SK-N-SH (cell line): ENCODE measurements around the gene SUSD3. TPM values are rescaled to one million over a fixed set of nuclear protein-coding genes. Genes with fewer than 3 reads are reported as not detected.

Experiments
- CTCF ChIA-PET: fragments of 300-600, 350-600 bp; formaldehyde crosslinking; extraction: SDS; loops from one replicate; lab custom pipeline; 2021; lab: Yijun Ruan, JAX
- POLR2A ChIA-PET: fragments of 350-600 bp; sonication (Branson Sonifier 250); formaldehyde crosslinking; extraction: SDS; loops from one replicate; lab custom pipeline; 2020; ENCODE audit warnings: antibody characterized with exemption, inconsistent platforms; lab: Yijun Ruan, JAX
- DNase-seq: peaks from one replicate; pipeline ENCODE4 v3.0.0; 2012
- H2AFZ ChIP-seq: fragments of 200-600 bp; sonication (generic); 2 replicates; pipeline ENCODE4 v1.8.1; 2016; ENCODE audit warnings: antibody characterized with exemption, mild to moderate bottlenecking, low read depth
- H3F3A ChIP-seq: fragments of 200-600 bp; sonication (generic); replicated peaks from 2 replicates; pipeline ENCODE3; 2016; ENCODE audit warnings: antibody characterized with exemption, mild to moderate bottlenecking; ENCODE audit not compliant: insufficient read depth
- H3K27ac ChIP-seq, 2 experiments: fragments of 200-500 bp in 1 of 2; fragments of 200-600 bp in 1 of 2; sonication (Bioruptor generic) in 1 of 2; sonication (generic), shearing (Covaris generic) in 1 of 2; 2 replicates each; pipeline versions ENCODE4 v1.5.1 to v1.6.1; 2014 to 2016; ENCODE audit warnings: low read depth in 2 of 2, inconsistent platforms in 1 of 2, low read length in 1 of 2, mild to moderate bottlenecking in 1 of 2, mixed read lengths in 1 of 2
- H3K27me3 ChIP-seq: fragments of 200-600 bp; sonication (generic), shearing (Covaris generic); 2 replicates; pipeline ENCODE4 v1.6.1; 2016; ENCODE audit warnings: mixed run types; ENCODE audit not compliant: insufficient read depth
- H3K36me3 ChIP-seq, 2 experiments: fragments of 200-500 bp in 1 of 2; fragments of 200-600 bp in 1 of 2; sonication (Bioruptor generic) in 1 of 2; sonication (generic) in 1 of 2; replicated peaks in 1 of 2; 2 replicates each; pipeline versions ENCODE3 to v1.5.1; 2014 to 2016; ENCODE audit warnings: low read length in 1 of 2, mild to moderate bottlenecking in 1 of 2; ENCODE audit not compliant: insufficient read depth in 2 of 2, control insufficient read depth in 1 of 2
- H3K4me1 ChIP-seq, 2 experiments: fragments of 200-500 bp in 1 of 2; fragments of 200-600 bp in 1 of 2; sonication (Bioruptor generic) in 1 of 2; sonication (generic), shearing (Covaris generic) in 1 of 2; 2 replicates each; pipeline versions ENCODE4 v1.5.1 to v1.6.1; 2014 to 2016; ENCODE audit warnings: low read depth in 1 of 2, low read length in 1 of 2, mixed run types in 1 of 2; ENCODE audit not compliant: insufficient read depth in 2 of 2, control insufficient read depth in 1 of 2
- H3K4me2 ChIP-seq: fragments of 200-600 bp; sonication (generic), shearing (Covaris generic); 2 replicates; pipeline ENCODE4 v1.6.1; 2017; ENCODE audit warnings: mixed run types
- H3K4me3 ChIP-seq, 2 experiments: fragments of 200-500 bp in 1 of 2; fragments of 200-600 bp in 1 of 2; sonication (Bioruptor generic) in 1 of 2; sonication (generic), shearing (Covaris generic) in 1 of 2; 2 replicates each; pipeline versions ENCODE4 v1.5.1 to v1.8.1; 2014 to 2016; ENCODE audit warnings: low read depth in 2 of 2, inconsistent platforms in 1 of 2, low read length in 1 of 2, mild to moderate bottlenecking in 1 of 2, mixed read lengths in 1 of 2, moderate library complexity in 1 of 2
- H3K79me2 ChIP-seq: fragments of 200-600 bp; sonication (generic); 2 replicates; pipeline ENCODE4 v1.8.1; 2017; ENCODE audit warnings: mild to moderate bottlenecking; ENCODE audit not compliant: insufficient read depth
- H3K9ac ChIP-seq: fragments of 200-600 bp; sonication (generic); 2 replicates; pipeline ENCODE4 v1.6.1; 2017; ENCODE audit warnings: mixed run types
- H3K9me2 ChIP-seq: fragments of 200-600 bp; sonication (generic); 2 replicates; pipeline ENCODE4 v1.6.1; 2017; ENCODE audit warnings: mixed run types
- H3K9me3 ChIP-seq: fragments of 200-600 bp; sonication (generic); 2 replicates; pipeline ENCODE4 v1.6.1; 2017; ENCODE audit warnings: mixed run types, mild to moderate bottlenecking, moderate library complexity
- H4K20me1 ChIP-seq: fragments of 200-600 bp; sonication (generic); 2 replicates; pipeline ENCODE4 v1.6.1; 2017; ENCODE audit warnings: mild to moderate bottlenecking, mixed run types; ENCODE audit not compliant: insufficient read depth
- CHD2 ChIP-seq: fragments of 150-350 bp; IDR thresholded peaks from 2 replicates; pipeline ENCODE4 v1.6.1; 2018; ENCODE audit warnings: low read length; ENCODE audit not compliant: partially characterized antibody
- CTCF ChIP-seq: fragments of 200-600 bp; sonication (generic); IDR thresholded peaks from 2 replicates; pipeline ENCODE4 v1.6.1; 2017; ENCODE audit warnings: antibody characterized with exemption, mild to moderate bottlenecking, moderate library complexity
- EZH2phosphoT487 ChIP-seq: fragments of 200-600 bp; sonication (generic); IDR thresholded peaks from 2 replicates; pipeline ENCODE4 v1.6.1; 2017; ENCODE audit warnings: low read depth, mixed run types, mild to moderate bottlenecking, antibody characterized with exemption, moderate library complexity, borderline replicate concordance
- FOXJ3 ChIP-seq: sonication (generic); formaldehyde crosslinking; IDR thresholded peaks from 2 replicates; pipeline ENCODE4 v1.5.1; 2020; ENCODE audit warnings: mild to moderate bottlenecking, missing genetic modification reagents
- GABPA ChIP-seq: IDR thresholded peaks from 2 replicates; pipeline ENCODE4 v1.4.0; 2012; ENCODE audit warnings: low read depth, mild to moderate bottlenecking
- GATA2 ChIP-seq: sonication (generic); formaldehyde crosslinking; IDR thresholded peaks from 2 replicates; pipeline ENCODE4 v1.5.0; 2020; ENCODE audit warnings: mild to moderate bottlenecking, missing genetic modification reagents
- JUND ChIP-seq: IDR thresholded peaks from 2 replicates; pipeline ENCODE4 v1.4.0; 2012
- MEF2A ChIP-seq: IDR thresholded peaks from 2 replicates; pipeline ENCODE4 v1.4.0; 2012; ENCODE audit warnings: low read depth, borderline replicate concordance
- MXI1 ChIP-seq: IDR thresholded peaks from 2 replicates; pipeline ENCODE4 v1.6.1; 2012; ENCODE audit warnings: mild to moderate bottlenecking, low read depth, low read length, improper control_type of control experiment
- NFIC ChIP-seq: IDR thresholded peaks from 2 replicates; pipeline ENCODE4 v1.4.0; 2012; ENCODE audit warnings: borderline replicate concordance
- NRF1 ChIP-seq: IDR thresholded peaks from 2 replicates; pipeline ENCODE4 v1.6.1; 2012; ENCODE audit warnings: low read depth, mild to moderate bottlenecking, low read length
- RAD21 ChIP-seq: IDR thresholded peaks from 2 replicates; pipeline ENCODE4 v1.6.1; 2012; ENCODE audit warnings: mild to moderate bottlenecking, low read length
- REST ChIP-seq: IDR thresholded peaks from 2 replicates; pipeline ENCODE4 v1.6.1; 2012; ENCODE audit warnings: mild to moderate bottlenecking, low read depth, low read length, moderate library complexity
- RFX5 ChIP-seq: IDR thresholded peaks from 2 replicates; pipeline ENCODE4 v1.6.1; 2012; ENCODE audit warnings: mild to moderate bottlenecking, improper control_type of control experiment, low read length
- TAF1 ChIP-seq: IDR thresholded peaks from 2 replicates; pipeline ENCODE4 v1.6.1; 2012; ENCODE audit warnings: low read depth, mild to moderate bottlenecking, low read length, moderate library complexity, borderline replicate concordance
- TCF12 ChIP-seq: IDR thresholded peaks from 2 replicates; pipeline ENCODE4 v1.4.0; 2012
- USF1 ChIP-seq: IDR thresholded peaks from 2 replicates; pipeline ENCODE4 v1.4.0; 2012; ENCODE audit warnings: low read depth, borderline replicate concordance
- USF2 ChIP-seq: fragments of 150-350 bp; IDR thresholded peaks from 2 replicates; pipeline ENCODE4 v1.6.1; 2017; ENCODE audit warnings: antibody characterized with exemption, low read length, low read depth, borderline replicate concordance
- WGBS: methylation state at CpG from one replicate; pipeline ENCODE4 v1.1.6; 2017; ENCODE audit warnings: low lambda C conversion rate; 5-methylcytosine and 5-hydroxymethylcytosine counted together
- polyA plus RNA-seq, 3 experiments: library from polyadenylated mRNA; depleted of rRNA; stranded (reverse); fragments of >200 nt; gene quantifications; 2 replicates each; pipeline ENCODE4 v1.2.3, GENCODE V29; 2012

The SUSD3 gene
- polyA plus RNA-seq, 1 of the 3 experiments (the other 2 are of a cell fraction), result 0.49 TPM

GRCh38 chr9:93114984-93115335, 56.5 kb downstream of the SUSD3 start:
- 90% methylated on average over 3 of the region's 5 CpGs for WGBS
- no peak overlapping the region for H3K27ac ChIP-seq

More at GRCh38 chr9:93114984-93115335, 56.5 kb downstream of the SUSD3 start:
- H3K9me2 ChIP-seq, result no peaks in the 10 kb centered on the region
- H3K4me2 ChIP-seq, result no peak overlapping the region
- H3F3A ChIP-seq, result no peaks in the 10 kb centered on the region
- H4K20me1 ChIP-seq, result no peaks in the 10 kb centered on the region; the same call in 1 of the 2 replicates
- no peaks in the 10 kb centered on the region for H3K9me3 ChIP-seq
- no peaks in the 10 kb centered on the region for H3K27me3 ChIP-seq
- H3K36me3 ChIP-seq, result peaks cover 0 to 33% of the 10 kb centered on the region in 2 experiments
- no peaks in the 10 kb centered on the region for H3K79me2 ChIP-seq
- no peak for DNase-seq
- POLR2A ChIA-PET, result no interaction called here
- CTCF ChIA-PET, result no interaction called here
- H2AFZ ChIP-seq, result no peak overlapping the region
- TF ChIP-seq MXI1 (no peak), USF2 (no peak), USF1 (no peak), TAF1 (no peak), NFIC (no peak), FOXJ3 (no peak), TCF12 (no peak), RFX5 (no peak), CHD2 (no peak), GABPA (no peak), CTCF (no peak), NRF1 (no peak), RAD21 (no peak), EZH2phosphoT487 (no peak), GATA2 (CRISPR knock-in tag) (no peak), REST (no peak), JUND (no peak), MEF2A (no peak)
- no peak overlapping the region for H3K4me3 ChIP-seq
- peaks cover 0 to 8% of the 10 kb centered on the region in 2 experiments; a peak in 2 of 4 replicates for H3K4me1 ChIP-seq
- H3K9ac ChIP-seq, result no peak overlapping the region
